DND-41 (cell line): ENCODE measurements around the gene GAS7.

Experiments used
- ATAC-seq: fragments of 200-7000 bp; cut with Tn5 transposase; 3 replicates; pipeline ENCODE4 v1.9.1; 2021; ENCODE audit warnings: low read depth; ENCODE audit not compliant: insufficient read depth
- DNase-seq: peaks from one replicate; pipeline ENCODE4 v3.0.0-alpha.2; 2020
- H2AFZ ChIP-seq: 2 replicates; pipeline ENCODE4 v1.6.0; 2012; ENCODE audit warnings: low read depth, low read length
- H3K27ac ChIP-seq: 2 replicates; pipeline ENCODE4 v1.5.1; 2012; ENCODE audit warnings: low read length, inconsistent platforms
- H3K27me3 ChIP-seq: fragments of 200-600 bp; sonication (generic); 2 replicates; pipeline ENCODE4 v1.6.0; 2012; ENCODE audit warnings: low read length, mild to moderate bottlenecking, inconsistent platforms; ENCODE audit not compliant: insufficient read depth, poor library complexity
- H3K36me3 ChIP-seq: 2 replicates; pipeline ENCODE4 v1.5.1; 2012; ENCODE audit warnings: low read length, inconsistent platforms; ENCODE audit not compliant: insufficient read depth
- H3K4me1 ChIP-seq: 2 replicates; pipeline ENCODE4 v1.5.1; 2012; ENCODE audit warnings: mild to moderate bottlenecking, low read length; ENCODE audit not compliant: insufficient read depth
- H3K4me2 ChIP-seq: 2 replicates; pipeline ENCODE4 v1.6.0; 2012; ENCODE audit warnings: mild to moderate bottlenecking, moderate library complexity, low read length, inconsistent platforms; ENCODE audit not compliant: insufficient read depth
- H3K4me3 ChIP-seq, 2 experiments: fragments of 200-600 bp in 1 of 2; shearing (Covaris generic) in 1 of 2; 2 replicates each; pipeline ENCODE4 v1.5.1; 2012 to 2016; ENCODE audit warnings: inconsistent platforms in 2 of 2, low read length in 2 of 2, mild to moderate bottlenecking in 2 of 2, low read depth in 1 of 2, moderate library complexity in 1 of 2
- H3K79me2 ChIP-seq: 2 replicates; pipeline ENCODE4 v1.6.0; 2012; ENCODE audit warnings: low read length, inconsistent platforms; ENCODE audit not compliant: insufficient read depth
- H3K9ac ChIP-seq: 2 replicates; pipeline ENCODE4 v1.6.0; 2012; ENCODE audit warnings: low read depth, mild to moderate bottlenecking, inconsistent platforms, low read length, moderate library complexity
- H3K9me3 ChIP-seq: 2 replicates; pipeline ENCODE4 v1.5.1; 2012; ENCODE audit warnings: low read length, moderate library complexity, mild to moderate bottlenecking, inconsistent platforms; ENCODE audit not compliant: insufficient read depth, severe bottlenecking
- H4K20me1 ChIP-seq: 2 replicates; pipeline ENCODE4 v1.6.0; 2012; ENCODE audit warnings: low read length; ENCODE audit not compliant: insufficient read depth
- EZH2 ChIP-seq: IDR thresholded peaks from 3 replicates; pipeline ENCODE4 v1.6.1; 2012; ENCODE audit warnings: borderline replicate concordance, low read depth, mild to moderate bottlenecking, moderate library complexity, low read length, inconsistent platforms; ENCODE audit not compliant: severe bottlenecking
- TF ChIP-seq, protein P1 (sequence below): IDR thresholded peaks from 2 replicates; pipeline ENCODE4 v1.5.1; 2012; ENCODE audit warnings: borderline replicate concordance, low read length, moderate library complexity, mild to moderate bottlenecking; ENCODE audit not compliant: poor library complexity, severe bottlenecking; ENCODE audit errors: extremely low read depth

GAS7 gene

GRCh38 chr17:9900044-9900594 is 298.3 kb downstream of the GAS7 start:
- Histone ChIP-seq H3K27ac (no peak overlapping the region), H3K4me1 (no peaks in the 10 kb centered on the region), H3K4me2 (no peak overlapping the region), H3K9ac (no peak overlapping the region), H3K36me3 (no peaks in the 10 kb centered on the region), H3K9me3 (no peaks in the 10 kb centered on the region), H3K4me3 (no peak overlapping the region), H2AFZ (no peak overlapping the region), H3K27me3 (peaks cover 5% of the 10 kb centered on the region), H4K20me1 (no peaks in the 10 kb centered on the region), H3K79me2 (no peaks in the 10 kb centered on the region)
- no peak for TF ChIP-seq EZH2
- TF ChIP-seq, protein P1, sequence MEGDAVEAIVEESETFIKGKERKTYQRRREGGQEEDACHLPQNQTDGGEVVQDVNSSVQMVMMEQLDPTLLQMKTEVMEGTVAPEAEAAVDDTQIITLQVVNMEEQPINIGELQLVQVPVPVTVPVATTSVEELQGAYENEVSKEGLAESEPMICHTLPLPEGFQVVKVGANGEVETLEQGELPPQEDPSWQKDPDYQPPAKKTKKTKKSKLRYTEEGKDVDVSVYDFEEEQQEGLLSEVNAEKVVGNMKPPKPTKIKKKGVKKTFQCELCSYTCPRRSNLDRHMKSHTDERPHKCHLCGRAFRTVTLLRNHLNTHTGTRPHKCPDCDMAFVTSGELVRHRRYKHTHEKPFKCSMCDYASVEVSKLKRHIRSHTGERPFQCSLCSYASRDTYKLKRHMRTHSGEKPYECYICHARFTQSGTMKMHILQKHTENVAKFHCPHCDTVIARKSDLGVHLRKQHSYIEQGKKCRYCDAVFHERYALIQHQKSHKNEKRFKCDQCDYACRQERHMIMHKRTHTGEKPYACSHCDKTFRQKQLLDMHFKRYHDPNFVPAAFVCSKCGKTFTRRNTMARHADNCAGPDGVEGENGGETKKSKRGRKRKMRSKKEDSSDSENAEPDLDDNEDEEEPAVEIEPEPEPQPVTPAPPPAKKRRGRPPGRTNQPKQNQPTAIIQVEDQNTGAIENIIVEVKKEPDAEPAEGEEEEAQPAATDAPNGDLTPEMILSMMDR, result no peak
- DNase-seq, result no peak
- no peak for ATAC-seq

GRCh38 chr17:9899280-9900043 is 298.9 kb downstream of the GAS7 start:
- Histone ChIP-seq H4K20me1 (no peaks in the 10 kb centered on the region), H3K4me3 (no peak overlapping the region), H3K4me2 (no peak overlapping the region), H3K9ac (no peak overlapping the region), H2AFZ (no peak overlapping the region), H3K27ac (no peak overlapping the region), H3K4me1 (no peaks in the 10 kb centered on the region), H3K27me3 (peaks cover 5% of the 10 kb centered on the region), H3K9me3 (no peaks in the 10 kb centered on the region), H3K36me3 (no peaks in the 10 kb centered on the region), H3K79me2 (no peaks in the 10 kb centered on the region)
- no peak for ATAC-seq
- DNase-seq, result no peak
- no peak for TF ChIP-seq EZH2
- TF ChIP-seq, protein P1, result no peak

DNA sequence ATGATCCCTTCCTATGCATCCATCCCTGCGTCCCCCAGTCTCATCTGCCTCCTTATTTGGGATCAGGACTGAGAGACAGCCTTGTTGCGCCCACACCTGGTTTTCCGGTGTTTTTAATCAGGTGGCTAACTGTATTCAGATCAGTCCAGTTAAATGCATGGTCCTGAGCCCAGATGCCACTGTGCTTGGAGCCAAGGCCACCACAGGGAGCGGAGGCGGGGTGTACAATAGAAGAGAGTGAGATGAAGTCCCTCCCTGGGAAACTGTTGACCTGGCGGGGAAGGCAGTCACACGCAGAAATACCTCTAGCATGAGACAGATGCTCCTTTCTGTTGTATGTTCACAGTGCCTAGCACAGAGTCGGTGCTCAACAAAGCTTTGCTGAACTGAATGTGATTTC is 299.6 kb downstream of the GAS7 start:
- Histone ChIP-seq H3K4me1 (no peaks in the 10 kb centered on the region), H3K9ac (no peak overlapping the region), H4K20me1 (no peaks in the 10 kb centered on the region), H3K9me3 (no peaks in the 10 kb centered on the region), H3K4me2 (no peak overlapping the region), H3K36me3 (no peaks in the 10 kb centered on the region), H3K4me3 (no peak overlapping the region), H3K79me2 (no peaks in the 10 kb centered on the region), H3K27ac (no peak overlapping the region), H2AFZ (no peak overlapping the region), H3K27me3 (peaks cover 5% of the 10 kb centered on the region)
- DNase-seq (no peak), ATAC-seq (no peak)
- TF ChIP-seq, protein P1, result no peak
- TF ChIP-seq EZH2, result no peak
